Heart right ventricle (tissue), 16 donors: ENCODE measurements around the gene SPRING1. TPM values are rescaled to one million over a fixed set of nuclear protein-coding genes. Genes with fewer than 3 reads are reported as not detected.
"Not testable (repeated sequence)": the region's sequence is repeated elsewhere in the genome, so short reads cannot be mapped to it uniquely, and the experiment has no call there.

ENCODE experiments used
- ATAC-seq, 8 donors: fragments of 200-7000 bp; cut with Tn5 transposase; one replicate each; pipeline ENCODE4 v1.9.1; 2020; ENCODE audit warnings: mild to moderate bottlenecking in 8 of 8, moderate library complexity in 8 of 8, moderate number of reproducible peaks in 1 of 8
- DNase-seq, 2 donors: peaks; one replicate each; pipeline ENCODE4 v3.0.0-alpha.2; 2020
- H3K27ac ChIP-seq, 10 donors: fragments of 200-600 bp; sonication (generic) in 2 of 10; one replicate each; pipeline versions ENCODE4 v1.5.0 to v1.8.0; 2020 to 2022; ENCODE audit warnings: mild to moderate bottlenecking in 3 of 10
- H3K27me3 ChIP-seq, 7 donors: fragments of 200-600 bp; one replicate each; pipeline ENCODE4 v1.8.0; 2021 to 2022; ENCODE audit warnings: mild to moderate bottlenecking in 2 of 7
- H3K36me3 ChIP-seq, 9 donors: fragments of 200-600 bp; sonication (generic) in 1 of 9; one replicate each; pipeline versions ENCODE4 v1.5.0 to v1.8.0; 2020 to 2022; ENCODE audit warnings: mild to moderate bottlenecking in 2 of 9
- H3K4me1 ChIP-seq, 9 donors: fragments of 200-600 bp; sonication (generic) in 1 of 9; one replicate each; pipeline versions ENCODE4 v1.5.0 to v1.8.0; 2020 to 2022; ENCODE audit warnings: mild to moderate bottlenecking in 4 of 9
- H3K4me3 ChIP-seq, 10 donors: fragments of 200-600 bp; sonication (generic) in 2 of 10; one replicate each; pipeline versions ENCODE4 v1.5.0 to v1.8.0; 2020 to 2022; ENCODE audit warnings: mild to moderate bottlenecking in 7 of 10, moderate library complexity in 2 of 10
- H3K9me3 ChIP-seq, 11 donors: fragments of 200-600 bp in 10 of 11; sonication (generic) in 2 of 11; one replicate each; pipeline versions ENCODE4 v1.5.0 to v1.8.0; 2013 to 2022; ENCODE audit warnings: mild to moderate bottlenecking in 2 of 11, control low read depth in 1 of 11, moderate library complexity in 1 of 11
- WGBS, 2 donors: extraction: QIAGEN DNeasy Blood & Tissue Kit; methylation state at CpG; one replicate each; pipeline ENCODE4 v1.1.7; 2013; ENCODE audit warnings: inconsistent platforms in 1 of 2; 5-methylcytosine and 5-hydroxymethylcytosine counted together
- intact Hi-C, 10 donors: fragments of 100-400 bp; cut with DNase I; formaldehyde crosslinking; loops; one replicate each; pipeline versions ENCODE4 v1.11.1 to v1.14.2; 2022
- polyA plus RNA-seq, 2 donors: library from polyadenylated mRNA; stranded (reverse); fragments of 200-250 nt; gene quantifications; one replicate each; pipeline ENCODE4 v1.2.3, GENCODE V29; 2013
- total RNA-seq, 10 donors: library from RNA; stranded (reverse); fragmentation: NEBNext Ultra II Directional in 3 of 10; extraction: Animal tissue kit (Norgen Biotek cat#: 25700) in 3 of 10; gene quantifications; one replicate each; pipeline versions ENCODE4 v1.2.1 to v1.2.4, GENCODE V29; 2021 to 2023
- TF ChIP-seq, protein P1 (sequence below), 9 donors: fragments of 200-600 bp; sonication (generic) in 2 of 9; IDR thresholded peaks; one replicate each; pipeline versions ENCODE4 v1.5.0 to v1.8.0; 2021 to 2022; ENCODE audit warnings: antibody characterized with exemption in 9 of 9, mild to moderate bottlenecking in 5 of 9, moderate library complexity in 1 of 9
- donor health status: Arrhythmogenic right ventricular cardiomyopathy.
- donor health status: ischemic (EF 13 %, LVEDD 7.1; RV severe dilation, severe dysfunction).
- donor health status: healthy with polysubstance abuse.
- donor health status: DM: no; HTN: yes; CAD: no.
- donor health status: DM: no; HTN: no; CAD: no.
- donor health status: ischemic (EF 25% LVEDD 6.9; RV normal size, moderate dysfunction).
- donor health status: ischemic (EF 25% LVEDD 5.7; RV mildly dilated, moderate dysfunction).
- donor health status: healthy.
- donor health status: DM: yes; HTN: yes; CAD: no.
- donor health status: Ischemic cardiomyopathy.
- donor health status: ischemic (EF 35%, LVEDD 5.7; RV mildly dilated, moderate dysfunction).
- donor health status: nonischemic (EF 11% LVEDD 7.7; RV severe dilation, severe dysfunction).
- donor health status: DM: yes; HTN: yes; CAD: no.
- donor health status: PGD.
- donor health status: ischemic (EF 29% LVEDD 5.4; RV normal size, mild dysfunction).
- donor health status: nonischemic (EF 23%, LVEDD 6.1; RV moderate dilation, normal function).

The SPRING1 gene
- total and polyA plus RNA-seq, 12 donors: 6.2 to 19.5 (median 10.5) TPM

DNA sequence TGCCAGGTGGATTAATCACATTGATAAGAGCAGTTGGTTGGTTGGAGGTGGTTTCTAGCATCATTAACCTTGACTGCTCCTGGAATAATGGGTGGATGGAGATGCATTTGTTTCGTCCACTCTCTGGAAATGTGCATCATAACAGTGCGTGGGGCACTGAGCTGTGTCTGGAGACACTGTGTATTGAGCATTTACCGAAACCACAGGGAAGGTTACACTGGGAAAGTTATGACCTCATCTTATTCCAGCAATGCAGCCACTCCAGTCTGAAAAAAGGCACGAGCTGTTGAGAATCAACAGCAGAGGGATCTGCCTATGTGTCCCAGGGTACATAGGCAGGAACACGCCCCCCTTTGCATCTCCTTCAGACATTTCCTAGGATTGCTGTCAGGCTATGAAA lies 27.4 kb upstream of the SPRING1 start:
- Histone ChIP-seq H3K27me3 (no peaks in the 10 kb centered on the region), H3K36me3 (no peaks in the 10 kb centered on the region), H3K27ac (no peak overlapping the region), H3K4me1 (no peaks in the 10 kb centered on the region), H3K9me3 (no peaks in the 10 kb centered on the region), H3K4me3 (no peak overlapping the region)
- DNase-seq (no peak), ATAC-seq (no peak)
- TF ChIP-seq, protein P1, sequence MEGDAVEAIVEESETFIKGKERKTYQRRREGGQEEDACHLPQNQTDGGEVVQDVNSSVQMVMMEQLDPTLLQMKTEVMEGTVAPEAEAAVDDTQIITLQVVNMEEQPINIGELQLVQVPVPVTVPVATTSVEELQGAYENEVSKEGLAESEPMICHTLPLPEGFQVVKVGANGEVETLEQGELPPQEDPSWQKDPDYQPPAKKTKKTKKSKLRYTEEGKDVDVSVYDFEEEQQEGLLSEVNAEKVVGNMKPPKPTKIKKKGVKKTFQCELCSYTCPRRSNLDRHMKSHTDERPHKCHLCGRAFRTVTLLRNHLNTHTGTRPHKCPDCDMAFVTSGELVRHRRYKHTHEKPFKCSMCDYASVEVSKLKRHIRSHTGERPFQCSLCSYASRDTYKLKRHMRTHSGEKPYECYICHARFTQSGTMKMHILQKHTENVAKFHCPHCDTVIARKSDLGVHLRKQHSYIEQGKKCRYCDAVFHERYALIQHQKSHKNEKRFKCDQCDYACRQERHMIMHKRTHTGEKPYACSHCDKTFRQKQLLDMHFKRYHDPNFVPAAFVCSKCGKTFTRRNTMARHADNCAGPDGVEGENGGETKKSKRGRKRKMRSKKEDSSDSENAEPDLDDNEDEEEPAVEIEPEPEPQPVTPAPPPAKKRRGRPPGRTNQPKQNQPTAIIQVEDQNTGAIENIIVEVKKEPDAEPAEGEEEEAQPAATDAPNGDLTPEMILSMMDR (IDR thresholded peaks at IDR 0.05): no peak
- 60 to 64% methylated on average over 5 of the region's 5 CpGs for WGBS, 2 donors
- intact Hi-C loops: no loop called here

DNA sequence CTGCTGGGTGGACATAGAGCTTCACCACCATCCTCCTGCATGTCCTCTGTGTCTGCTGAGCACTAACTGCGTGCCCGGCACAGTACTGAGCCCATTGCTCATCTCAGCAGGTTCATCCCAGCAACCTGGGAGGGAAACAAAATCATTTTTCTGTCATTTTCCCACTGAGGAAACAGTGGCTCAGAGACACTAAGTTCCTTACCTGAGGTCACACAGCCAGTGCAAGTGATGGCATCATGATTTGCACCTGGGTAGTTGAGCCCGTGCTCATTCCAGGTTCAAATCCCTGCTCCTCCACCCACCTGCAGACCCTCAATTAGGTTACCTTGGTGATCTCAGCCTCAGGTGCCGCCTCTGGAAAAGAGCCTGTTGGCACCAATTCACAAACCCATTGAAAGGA lies 23.6 kb upstream of the SPRING1 start:
- H3K36me3 ChIP-seq: no peaks in the 10 kb centered on the region
- TF ChIP-seq, protein P1 (IDR thresholded peaks at IDR 0.05): no peak
- peaks cover 0 to 4% (median 0%) of the 10 kb centered on the region in 9 donors for H3K4me1 ChIP-seq
- no peak for DNase-seq
- no peaks in the 10 kb centered on the region for H3K9me3 ChIP-seq
- intact Hi-C loops: no loop called here
- H3K4me3 ChIP-seq: no peak overlapping the region
- 97 to 98% methylated on average over 4 of the region's 4 CpGs for WGBS, 2 donors
- H3K27ac ChIP-seq: no peak overlapping the region
- no peak for ATAC-seq
- H3K27me3 ChIP-seq: no peaks in the 10 kb centered on the region

DNA sequence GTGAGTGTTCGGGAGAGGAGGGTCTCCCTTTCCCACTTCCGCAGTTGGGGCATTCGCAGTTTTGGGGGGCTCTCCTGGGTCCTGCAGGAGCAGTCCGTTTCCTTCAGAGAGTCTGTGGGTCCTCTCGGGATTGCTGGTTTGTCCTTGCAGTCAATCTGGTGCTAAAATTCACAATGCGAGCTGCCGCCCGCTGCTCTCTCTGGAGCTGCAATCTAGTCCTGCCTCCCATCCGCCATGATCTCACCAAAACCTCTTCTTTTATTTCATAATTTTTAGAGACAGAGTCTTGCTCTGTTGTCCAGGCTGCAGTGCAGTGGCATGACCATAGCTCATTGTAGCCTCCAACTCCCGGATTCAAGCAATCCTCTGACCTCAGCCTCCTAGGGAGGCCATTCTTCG lies 22.8 kb upstream of the SPRING1 start:
- no peak for DNase-seq
- ATAC-seq: peak in 1 of 8 donors; percentile 39
- intact Hi-C loops: no loop called here

DNA sequence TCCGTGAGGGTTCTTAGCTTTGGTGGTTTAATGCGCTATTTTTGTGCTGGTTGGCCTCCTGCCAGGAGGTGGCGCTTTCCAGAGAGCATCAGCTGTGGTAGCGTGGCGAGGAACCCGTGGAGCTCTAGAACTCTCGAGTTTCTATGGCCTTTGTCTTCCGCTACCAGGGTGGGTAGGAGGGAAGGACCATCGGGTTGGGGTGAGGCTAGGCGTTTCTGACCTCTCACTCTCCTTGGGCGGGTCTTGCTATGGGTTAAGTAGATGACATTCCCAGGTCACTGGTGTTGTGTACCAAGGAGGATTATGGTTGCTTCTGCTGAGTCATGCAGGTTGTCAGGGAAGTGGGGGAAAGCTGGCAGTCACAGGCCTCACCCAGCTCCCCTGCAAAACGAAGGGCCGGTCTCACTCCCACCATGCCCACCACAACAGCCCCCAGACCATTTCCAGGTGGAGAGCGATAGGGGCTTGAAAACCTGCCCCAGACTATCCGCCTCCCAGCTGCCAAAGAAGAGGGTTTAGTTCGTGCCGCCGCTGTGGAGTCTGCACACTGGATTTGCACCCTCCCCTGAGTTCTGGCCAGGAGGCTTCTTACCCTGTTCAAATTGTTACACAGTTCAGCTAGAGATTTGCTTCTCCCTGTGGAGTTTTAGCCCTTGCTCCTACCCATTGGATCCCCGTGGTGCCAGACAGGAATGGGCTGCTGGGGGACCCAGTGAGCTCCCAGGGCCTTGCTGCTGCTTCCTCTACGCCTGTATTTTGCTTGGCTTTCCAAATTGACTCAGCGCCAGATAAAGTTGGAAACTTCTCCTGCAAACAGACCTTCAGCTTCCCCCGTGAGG lies 22.1 kb upstream of the SPRING1 start:
- TF ChIP-seq, protein P1 (IDR thresholded peaks at IDR 0.05): peak in 1 of 9 donors; percentile 20
- H3K27ac ChIP-seq: peak overlapping the region in 1 of 10 donors; percentile 30
- peaks cover 0 to 4% (median 0%) of the 10 kb centered on the region in 9 donors for H3K4me1 ChIP-seq
- peak overlapping the region in 8 of 10 donors; percentile 0 to 34 (median 18) for H3K4me3 ChIP-seq
- ATAC-seq: peak in 7 of 8 donors; percentile 42 to 80 (median 61)
- intact Hi-C loops: no loop called here
- H3K9me3 ChIP-seq: no peaks in the 10 kb centered on the region
- 60 to 64% methylated on average over 22 of the region's 22 CpGs for WGBS, 2 donors
- DNase-seq: peak; percentile 19 to 42
- H3K36me3 ChIP-seq: no peaks in the 10 kb centered on the region
- no peaks in the 10 kb centered on the region for H3K27me3 ChIP-seq

More for the DNA sequence above, 22.8 kb upstream of the SPRING1 start:
- H3K36me3 ChIP-seq: no peaks in the 10 kb centered on the region
- H3K4me3 ChIP-seq: peak overlapping the region in 7 of 10 donors; percentile 0 to 34 (median 27)
- peaks cover 0 to 4% (median 0%) of the 10 kb centered on the region in 9 donors for H3K4me1 ChIP-seq
- whole genome bisulfite sequencing, 2 donors: 66 to 70% methylated on average over 11 of the region's 11 CpGs
- no peak overlapping the region for H3K27ac ChIP-seq
- no peaks in the 10 kb centered on the region for H3K9me3 ChIP-seq
- TF ChIP-seq, protein P1 (IDR thresholded peaks at IDR 0.05): no peak
- no peaks in the 10 kb centered on the region for H3K27me3 ChIP-seq

DNA sequence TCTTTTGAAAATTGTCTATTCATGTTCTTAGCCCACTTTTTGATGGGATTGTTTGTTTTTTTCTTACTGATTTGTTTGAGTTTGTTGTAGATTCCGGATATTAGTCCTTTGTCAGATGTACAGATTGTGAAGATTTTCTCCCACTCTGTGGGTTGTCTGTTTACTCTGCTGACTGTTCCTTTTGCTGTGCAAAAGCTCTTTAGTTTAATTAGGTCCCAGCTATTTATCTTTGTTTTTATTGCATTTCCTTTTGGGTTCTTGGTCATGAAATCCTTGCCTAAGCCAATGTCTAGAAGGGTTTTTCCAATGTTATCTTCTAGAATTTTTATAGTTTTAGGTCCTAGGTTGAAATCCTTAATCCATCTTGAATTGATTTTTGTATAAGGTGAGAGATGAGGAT lies 16.9 kb upstream of the SPRING1 start:
- DNase-seq, H3K4me3 ChIP-seq, H3K27me3 ChIP-seq, ATAC-seq, H3K4me1 ChIP-seq, intact Hi-C loops, H3K27ac ChIP-seq, H3K9me3 ChIP-seq, H3K36me3 ChIP-seq: not testable (repeated sequence)
- 96 to 100% methylated on average over 1 of the region's 1 CpG for WGBS, 2 donors

DNA sequence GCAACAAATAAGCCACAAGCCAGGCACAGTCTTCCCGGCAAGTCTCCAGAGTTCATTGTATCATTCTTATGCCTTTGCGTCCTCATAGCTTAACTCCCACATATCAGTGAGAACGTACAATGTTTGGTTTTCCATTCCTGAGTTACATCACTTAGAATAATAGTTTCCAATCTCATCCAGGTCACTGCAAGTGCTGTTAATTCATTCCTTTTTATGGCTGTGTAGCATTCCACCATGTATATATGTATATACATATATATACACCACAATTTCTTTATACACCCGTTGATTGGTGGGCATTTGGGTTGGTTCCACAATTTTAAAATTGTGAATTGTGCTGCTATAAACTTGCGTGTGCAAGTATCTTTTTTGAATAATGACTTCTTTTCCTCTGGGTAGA lies 16.2 kb upstream of the SPRING1 start:
- H3K36me3 ChIP-seq, H3K27ac ChIP-seq, H3K9me3 ChIP-seq, ATAC-seq, DNase-seq, H3K4me3 ChIP-seq, H3K4me1 ChIP-seq, H3K27me3 ChIP-seq, intact Hi-C loops: not testable (repeated sequence)
- WGBS, 2 donors: 86 to 91% methylated on average over 5 of the region's 5 CpGs
